ENCODE data around the gene BORCS8. TPM values are rescaled to one million over a fixed set of nuclear protein-coding genes. Genes with fewer than 3 reads are reported as not detected.

The BORCS8 gene
- total RNA-seq, 1 experiment from 2014 or later, result 25.4 TPM

GRCh38 chr19:19167612-19168011, 24.3 kb downstream of the BORCS8 start:
- H3K36me3 Mint-ChIP-seq (ENCODE audit: insufficient read depth, unreplicated experiment), result no peaks in the 10 kb centered on the region
- no peak for DNase-seq (ENCODE audit: unreplicated experiment)
- intact Hi-C loops (cut with micrococcal nuclease), result no loop called here
- H3K9me3 Mint-ChIP-seq (ENCODE audit: unreplicated experiment), result no peaks in the 10 kb centered on the region
- peaks cover 6% of the 10 kb centered on the region for H3K4me1 Mint-ChIP-seq (ENCODE audit: insufficient read depth, unreplicated experiment)
- no peak for TF ChIP-seq CTCF (IDR thresholded peaks at IDR 0.05; ENCODE audit: unreplicated experiment)
- H3K27ac Mint-ChIP-seq (ENCODE audit: low read depth, unreplicated experiment), result no peak overlapping the region
- H3K27me3 Mint-ChIP-seq (ENCODE audit: insufficient read depth, unreplicated experiment), result no peaks in the 10 kb centered on the region
- no peak overlapping the region for H3K4me3 Mint-ChIP-seq (ENCODE audit: unreplicated experiment)
- no TSS peak for BruUV-seq (replicated peaks)
- POLR2A ChIA-PET, result no interaction called here
- CTCF ChIA-PET, result interaction anchor here (0.6 to 1.8 kb wide), 7 partner anchors 17 to 194 kb away, joined by 3 to 7 read pairs (median 3); no protein-coding TSS in a partner anchor

- no peaks in the 10 kb centered on the region for H3K27me3 Mint-ChIP-seq (ENCODE audit: insufficient read depth, unreplicated experiment)
- intact Hi-C loops (cut with micrococcal nuclease), result no loop called here
- POLR2A ChIA-PET, result no interaction called here
- CTCF ChIA-PET, result no interaction called here
- no peaks in the 10 kb centered on the region for H3K36me3 Mint-ChIP-seq (ENCODE audit: insufficient read depth, unreplicated experiment)
- BruUV-seq (replicated peaks), result no TSS peak
- no peak overlapping the region for H3K27ac Mint-ChIP-seq (ENCODE audit: low read depth, unreplicated experiment)
- no peak for DNase-seq (ENCODE audit: unreplicated experiment)
- H3K4me1 Mint-ChIP-seq (ENCODE audit: insufficient read depth, unreplicated experiment), result no peaks in the 10 kb centered on the region
- TF ChIP-seq CTCF (IDR thresholded peaks at IDR 0.05; ENCODE audit: unreplicated experiment), result no peak
- no peaks in the 10 kb centered on the region for H3K9me3 Mint-ChIP-seq (ENCODE audit: unreplicated experiment)
- H3K4me3 Mint-ChIP-seq (ENCODE audit: unreplicated experiment), result no peak overlapping the region
Observed at GRCh38 chr19:19165396-19165795, 26.6 kb downstream of the BORCS8 start.

- no TSS peak for BruUV-seq (replicated peaks)
- H3K27ac Mint-ChIP-seq (ENCODE audit: low read depth, unreplicated experiment), result no peak overlapping the region
- H3K9me3 Mint-ChIP-seq (ENCODE audit: unreplicated experiment), result no peaks in the 10 kb centered on the region
- intact Hi-C loops (cut with micrococcal nuclease), result no loop called here
- H3K4me3 Mint-ChIP-seq (ENCODE audit: unreplicated experiment), result no peak overlapping the region
- DNase-seq (ENCODE audit: unreplicated experiment), result no peak
- no peaks in the 10 kb centered on the region for H3K4me1 Mint-ChIP-seq (ENCODE audit: insufficient read depth, unreplicated experiment)
- no peaks in the 10 kb centered on the region for H3K27me3 Mint-ChIP-seq (ENCODE audit: insufficient read depth, unreplicated experiment)
- TF ChIP-seq CTCF (IDR thresholded peaks at IDR 0.05; ENCODE audit: unreplicated experiment), result no peak
- peaks cover 6% of the 10 kb centered on the region for H3K36me3 Mint-ChIP-seq (ENCODE audit: insufficient read depth, unreplicated experiment)
- ChIA-PET CTCF (no interaction called here), POLR2A (no interaction called here)
Observed at GRCh38 chr19:19162495-19162894, 29.5 kb downstream of the BORCS8 start.

GRCh38 chr19:19160461-19161035, 31.4 kb downstream of the BORCS8 start:
- ChIA-PET POLR2A (no interaction called here), CTCF (interaction anchor here (0.6 to 0.8 kb wide), 2 partner anchors 13 to 457 kb away, joined by 3 read pairs; no protein-coding TSS in a partner anchor)
- no peak overlapping the region for H3K4me3 Mint-ChIP-seq (ENCODE audit: unreplicated experiment)
- H3K4me1 Mint-ChIP-seq (ENCODE audit: insufficient read depth, unreplicated experiment), result no peaks in the 10 kb centered on the region
- no TSS peak for BruUV-seq (replicated peaks)
- H3K9me3 Mint-ChIP-seq (ENCODE audit: unreplicated experiment), result no peaks in the 10 kb centered on the region
- no peaks in the 10 kb centered on the region for H3K27me3 Mint-ChIP-seq (ENCODE audit: insufficient read depth, unreplicated experiment)
- H3K27ac Mint-ChIP-seq (ENCODE audit: low read depth, unreplicated experiment), result no peak overlapping the region
- no peak for DNase-seq (ENCODE audit: unreplicated experiment)
- no peak for TF ChIP-seq CTCF (IDR thresholded peaks at IDR 0.05; ENCODE audit: unreplicated experiment)
- intact Hi-C loops (cut with micrococcal nuclease), result no loop called here
- peaks cover 6% of the 10 kb centered on the region for H3K36me3 Mint-ChIP-seq (ENCODE audit: insufficient read depth, unreplicated experiment)
